SU-DHL-6 (cell line): ENCODE data around the gene BRD4.

Source experiments
- EZH2phosphoT487 ChIP-seq: fragments of 200-600 bp; sonication (generic), shearing (Covaris generic); conservative IDR thresholded peaks from 2 replicates; pipeline ENCODE4 v1.6.1; 2018; ENCODE audit warnings: mild to moderate bottlenecking, antibody characterized with exemption, low read length, moderate library complexity, mixed read lengths
- TF ChIP-seq, protein P1 (sequence below): fragments of 200-600 bp; sonication (generic); IDR thresholded peaks from one replicate; pipeline ENCODE4 v1.5.1; 2017; ENCODE audit warnings: antibody characterized with exemption, mild to moderate bottlenecking, low read length, moderate library complexity; ENCODE audit not compliant: insufficient read depth, poor library complexity, severe bottlenecking

GRCh38 chr19:15296353-15296752, 36.0 kb downstream of the BRD4 start:
- TF ChIP-seq, protein P1, sequence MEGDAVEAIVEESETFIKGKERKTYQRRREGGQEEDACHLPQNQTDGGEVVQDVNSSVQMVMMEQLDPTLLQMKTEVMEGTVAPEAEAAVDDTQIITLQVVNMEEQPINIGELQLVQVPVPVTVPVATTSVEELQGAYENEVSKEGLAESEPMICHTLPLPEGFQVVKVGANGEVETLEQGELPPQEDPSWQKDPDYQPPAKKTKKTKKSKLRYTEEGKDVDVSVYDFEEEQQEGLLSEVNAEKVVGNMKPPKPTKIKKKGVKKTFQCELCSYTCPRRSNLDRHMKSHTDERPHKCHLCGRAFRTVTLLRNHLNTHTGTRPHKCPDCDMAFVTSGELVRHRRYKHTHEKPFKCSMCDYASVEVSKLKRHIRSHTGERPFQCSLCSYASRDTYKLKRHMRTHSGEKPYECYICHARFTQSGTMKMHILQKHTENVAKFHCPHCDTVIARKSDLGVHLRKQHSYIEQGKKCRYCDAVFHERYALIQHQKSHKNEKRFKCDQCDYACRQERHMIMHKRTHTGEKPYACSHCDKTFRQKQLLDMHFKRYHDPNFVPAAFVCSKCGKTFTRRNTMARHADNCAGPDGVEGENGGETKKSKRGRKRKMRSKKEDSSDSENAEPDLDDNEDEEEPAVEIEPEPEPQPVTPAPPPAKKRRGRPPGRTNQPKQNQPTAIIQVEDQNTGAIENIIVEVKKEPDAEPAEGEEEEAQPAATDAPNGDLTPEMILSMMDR = no peak
- no peak for TF ChIP-seq EZH2phosphoT487
